HFFc6 (cell line): ENCODE data around the gene SFXN2. TPM values are rescaled to one million over a fixed set of nuclear protein-coding genes. Genes with fewer than 3 reads are reported as not detected.
"Not testable (repeated sequence)": the region's sequence is repeated elsewhere in the genome, so short reads cannot be mapped to it uniquely, and the experiment has no call there.

Experiments used
- DNase-seq: peaks from one replicate; pipeline ENCODE4 v3.0.0-alpha.2; 2018
- H3K27ac Mint-ChIP-seq: 2 replicates; pipeline ENCODE4 v1.8.0; 2020; ENCODE audit warnings: mild to moderate bottlenecking, mixed read lengths
- H3K27me3 Mint-ChIP-seq: 2 replicates; pipeline ENCODE4 v1.8.0; 2021; ENCODE audit warnings: mild to moderate bottlenecking, moderate library complexity, mixed read lengths; ENCODE audit not compliant: insufficient read depth
- H3K36me3 Mint-ChIP-seq: 2 replicates; pipeline ENCODE4 v1.8.0; 2021; ENCODE audit warnings: low read depth, mixed read lengths
- H3K4me1 Mint-ChIP-seq: 2 replicates; pipeline ENCODE4 v1.8.0; 2020; ENCODE audit warnings: low read depth, mixed read lengths
- H3K4me3 Mint-ChIP-seq: 2 replicates; pipeline ENCODE4 v1.8.0; 2020; ENCODE audit warnings: mild to moderate bottlenecking, moderate library complexity, mixed read lengths
- H3K9me3 Mint-ChIP-seq: 2 replicates; pipeline ENCODE4 v1.8.0; 2020; ENCODE audit warnings: mild to moderate bottlenecking, mixed read lengths
- total RNA-seq, 6 experiments: library from RNA; stranded (reverse); fragmentation: NEBNext Ultra II Directional; extraction: Animal tissue kit (Norgen Biotek cat#: 25700); gene quantifications; 2 replicates in 1 of 6; 3 replicates in 5 of 6; pipeline ENCODE4 v1.2.3, GENCODE V29; 2021
- TF ChIP-seq, protein P1 (sequence below): fragments of 200-600 bp; sonication (generic); IDR thresholded peaks from 2 replicates; pipeline ENCODE4 v1.5.0; 2021; ENCODE audit warnings: antibody characterized with exemption, mild to moderate bottlenecking

SFXN2 gene
- total RNA-seq, 6 experiments from 2014 or later = 2.2 to 4.4 (median 3.5) TPM

DNA sequence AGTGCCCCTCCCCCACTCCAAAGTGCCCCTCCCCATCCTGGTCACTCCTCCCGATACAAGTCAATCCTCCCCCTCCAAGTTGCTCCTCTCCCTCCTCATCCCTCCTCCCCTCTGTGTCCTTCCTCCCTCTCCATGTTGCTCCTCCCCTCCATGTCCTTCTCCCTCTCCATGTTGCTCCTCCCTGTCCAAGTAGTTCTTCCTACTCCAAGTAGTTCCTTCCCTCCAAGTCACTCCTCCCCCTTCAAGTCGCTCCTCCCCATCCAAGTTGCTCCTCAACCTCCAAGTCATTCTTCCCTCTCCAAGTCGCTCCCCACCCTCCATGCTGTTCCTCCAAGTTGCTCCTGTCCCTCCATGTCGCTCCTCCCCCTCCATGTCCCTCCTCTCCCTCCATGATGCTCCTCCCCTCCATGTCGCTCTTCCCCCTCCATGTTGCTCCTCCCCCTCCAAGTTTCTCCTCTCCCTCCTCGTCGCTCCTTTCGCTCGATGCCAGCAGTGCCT lies 20.7 kb downstream of the SFXN2 start:
- TF ChIP-seq, protein P1, sequence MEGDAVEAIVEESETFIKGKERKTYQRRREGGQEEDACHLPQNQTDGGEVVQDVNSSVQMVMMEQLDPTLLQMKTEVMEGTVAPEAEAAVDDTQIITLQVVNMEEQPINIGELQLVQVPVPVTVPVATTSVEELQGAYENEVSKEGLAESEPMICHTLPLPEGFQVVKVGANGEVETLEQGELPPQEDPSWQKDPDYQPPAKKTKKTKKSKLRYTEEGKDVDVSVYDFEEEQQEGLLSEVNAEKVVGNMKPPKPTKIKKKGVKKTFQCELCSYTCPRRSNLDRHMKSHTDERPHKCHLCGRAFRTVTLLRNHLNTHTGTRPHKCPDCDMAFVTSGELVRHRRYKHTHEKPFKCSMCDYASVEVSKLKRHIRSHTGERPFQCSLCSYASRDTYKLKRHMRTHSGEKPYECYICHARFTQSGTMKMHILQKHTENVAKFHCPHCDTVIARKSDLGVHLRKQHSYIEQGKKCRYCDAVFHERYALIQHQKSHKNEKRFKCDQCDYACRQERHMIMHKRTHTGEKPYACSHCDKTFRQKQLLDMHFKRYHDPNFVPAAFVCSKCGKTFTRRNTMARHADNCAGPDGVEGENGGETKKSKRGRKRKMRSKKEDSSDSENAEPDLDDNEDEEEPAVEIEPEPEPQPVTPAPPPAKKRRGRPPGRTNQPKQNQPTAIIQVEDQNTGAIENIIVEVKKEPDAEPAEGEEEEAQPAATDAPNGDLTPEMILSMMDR = no peak
- peaks cover 12% of the 10 kb centered on the region for H3K36me3 Mint-ChIP-seq
- no peak overlapping the region for H3K4me3 Mint-ChIP-seq
- no peak for DNase-seq
- H3K27ac Mint-ChIP-seq = no peak overlapping the region
- no peaks in the 10 kb centered on the region for H3K9me3 Mint-ChIP-seq
- H3K27me3 Mint-ChIP-seq = no peaks in the 10 kb centered on the region
- no peaks in the 10 kb centered on the region for H3K4me1 Mint-ChIP-seq

DNA sequence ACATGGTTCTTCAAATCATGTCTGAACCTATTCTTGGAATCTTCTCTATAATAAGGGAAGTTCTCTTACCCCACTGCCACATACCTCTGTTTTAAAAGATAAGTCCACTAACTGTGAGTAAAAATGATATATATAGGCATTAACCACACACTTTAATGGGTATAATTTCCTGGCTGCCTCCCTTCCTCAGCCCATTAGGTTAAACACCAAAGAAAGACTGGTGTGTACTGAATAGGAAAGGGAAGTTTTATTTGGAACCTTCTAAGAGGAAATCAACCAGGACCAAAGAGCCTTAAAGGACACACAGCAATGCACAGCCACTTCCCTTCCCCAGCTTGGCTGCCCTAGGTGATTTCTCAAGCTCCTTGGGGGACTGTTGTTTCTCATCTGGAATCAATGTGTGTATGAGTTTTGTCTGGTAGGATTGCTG lies 24.3 kb downstream of the SFXN2 start:
- TF ChIP-seq, protein P1 = no peak
- peaks cover 11% of the 10 kb centered on the region for H3K4me1 Mint-ChIP-seq
- H3K27me3 Mint-ChIP-seq = no peaks in the 10 kb centered on the region
- peaks cover 8% of the 10 kb centered on the region; the same call in 1 of the 2 replicates for H3K36me3 Mint-ChIP-seq
- DNase-seq = no peak
- no peak overlapping the region for H3K4me3 Mint-ChIP-seq
- H3K27ac Mint-ChIP-seq = no peak overlapping the region
- H3K9me3 Mint-ChIP-seq = no peaks in the 10 kb centered on the region

DNA sequence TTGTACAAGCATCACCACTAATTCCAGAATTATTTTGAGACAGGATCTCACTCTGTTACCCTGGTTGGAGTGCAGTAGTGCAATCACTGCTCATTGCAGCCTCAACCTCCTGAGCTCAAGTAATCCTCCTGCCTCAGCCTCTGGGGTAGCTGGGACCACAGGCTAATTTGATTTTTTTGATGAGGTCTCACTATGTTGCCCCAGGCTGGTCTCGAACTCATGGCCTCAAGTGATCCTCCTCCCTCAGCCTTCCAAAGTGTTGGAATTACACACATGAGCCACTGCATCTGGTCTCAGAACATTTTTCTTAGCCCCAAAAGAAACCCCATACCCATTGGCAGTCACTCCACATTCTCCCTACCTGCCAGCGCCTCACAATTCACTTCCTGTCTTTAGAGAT lies 25.8 kb downstream of the SFXN2 start:
- DNase-seq = no peak
- no peaks in the 10 kb centered on the region for H3K9me3 Mint-ChIP-seq
- peaks cover 19% of the 10 kb centered on the region for H3K4me1 Mint-ChIP-seq

DNA sequence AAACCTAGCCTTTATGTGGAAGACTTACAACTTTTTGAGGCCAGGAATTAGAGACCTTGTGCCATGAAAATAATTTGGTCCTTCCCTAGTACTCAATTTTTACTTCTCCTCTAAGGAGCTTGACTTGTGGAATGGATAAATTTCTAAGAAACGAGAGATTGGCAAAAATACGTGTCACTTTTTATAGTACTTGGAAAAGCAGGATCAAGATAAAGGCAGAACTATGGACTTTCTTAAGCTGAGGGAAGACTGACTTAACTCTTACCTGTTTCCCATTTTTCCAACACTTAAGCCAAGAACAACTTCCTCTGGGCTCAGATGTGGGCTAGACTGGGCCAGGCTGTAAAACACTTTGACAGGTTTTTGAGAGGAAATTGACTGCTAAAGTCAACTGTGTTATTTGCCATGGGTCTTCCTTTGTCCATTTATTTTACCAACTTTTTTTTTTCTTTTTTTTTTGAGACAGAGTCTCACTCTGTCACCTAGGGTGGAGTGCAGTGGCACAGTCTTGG lies 27.3 kb downstream of the SFXN2 start:
- DNase-seq = no peak
- no peaks in the 10 kb centered on the region for H3K9me3 Mint-ChIP-seq
- H3K27me3 Mint-ChIP-seq = peaks cover 1% of the 10 kb centered on the region
- TF ChIP-seq, protein P1 = no peak
- peaks cover 35% of the 10 kb centered on the region for H3K4me1 Mint-ChIP-seq
- H3K27ac Mint-ChIP-seq = no peak overlapping the region
- H3K4me3 Mint-ChIP-seq = no peak overlapping the region
- no peaks in the 10 kb centered on the region; the same call in 1 of the 2 replicates for H3K36me3 Mint-ChIP-seq

More for the DNA sequence above, 25.8 kb downstream of the SFXN2 start:
- Mint-ChIP-seq H3K27me3 (no peaks in the 10 kb centered on the region; the same call in 1 of the 2 replicates), H3K27ac (no peak overlapping the region), H3K36me3 (no peaks in the 10 kb centered on the region; the same call in 1 of the 2 replicates), H3K4me3 (no peak overlapping the region)
- TF ChIP-seq, protein P1 = no peak

DNA sequence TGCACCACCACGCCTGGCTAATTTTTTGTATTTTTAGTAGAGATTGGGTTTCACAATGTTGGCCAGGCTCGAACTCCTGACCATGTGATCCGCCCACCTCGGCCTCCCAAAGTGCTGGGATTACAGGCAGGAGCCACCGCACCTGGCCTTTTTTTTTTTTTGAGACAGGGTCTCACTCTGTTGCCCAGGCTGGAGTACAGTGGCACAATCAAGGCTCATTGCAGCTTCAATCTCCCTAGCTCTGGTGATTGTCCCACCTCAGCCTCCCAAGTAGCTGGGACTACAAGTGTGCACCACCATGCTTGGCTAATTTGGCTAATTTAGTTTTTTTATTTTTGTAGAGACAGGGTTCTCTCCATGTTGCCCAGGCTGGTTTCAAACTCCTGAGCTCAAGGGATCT lies 27.9 kb downstream of the SFXN2 start:
- not testable (repeated sequence) for DNase-seq, H3K27me3 Mint-ChIP-seq, H3K4me3 Mint-ChIP-seq, H3K36me3 Mint-ChIP-seq, H3K9me3 Mint-ChIP-seq
- Mint-ChIP-seq H3K27ac (peak overlapping the region; percentile 79; the same call in 1 of the 2 replicates), H3K4me1 (peaks cover 35% of the 10 kb centered on the region)

DNA sequence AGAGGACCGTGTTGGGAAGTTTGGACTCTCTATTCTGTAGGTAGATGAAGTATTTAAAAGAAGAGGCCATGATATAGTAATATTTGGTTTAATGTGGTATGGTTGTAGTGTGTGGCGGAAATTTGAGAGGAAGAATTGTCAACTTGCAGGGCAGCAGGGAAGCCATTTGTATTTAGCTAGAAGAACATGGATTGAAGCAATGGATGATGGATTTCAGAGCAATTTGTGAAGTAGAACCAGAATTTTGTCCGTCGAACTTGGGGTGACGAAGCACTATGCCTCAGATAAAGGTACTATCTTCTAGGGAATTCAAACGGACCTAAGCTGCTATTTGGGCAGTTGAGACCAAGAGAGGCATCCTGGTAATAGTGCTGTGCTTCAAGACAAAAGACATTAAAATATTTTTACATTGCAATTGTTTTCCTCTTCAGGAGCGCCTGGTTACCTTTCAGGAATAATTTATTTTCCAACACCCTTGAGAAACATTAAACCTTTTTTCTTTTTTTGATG lies 28.7 kb downstream of the SFXN2 start:
- no peaks in the 10 kb centered on the region; the same call in 1 of the 2 replicates for H3K36me3 Mint-ChIP-seq
- DNase-seq = no peak
- H3K9me3 Mint-ChIP-seq = no peaks in the 10 kb centered on the region
- H3K4me1 Mint-ChIP-seq = peaks cover 35% of the 10 kb centered on the region
- H3K27me3 Mint-ChIP-seq = peaks cover 1% of the 10 kb centered on the region
- H3K4me3 Mint-ChIP-seq = peak overlapping the region; percentile 95
- TF ChIP-seq, protein P1 = no peak
- H3K27ac Mint-ChIP-seq = peak overlapping the region; percentile 79
